IPS DF 6.9 (cell line): ENCODE data around the gene SCYGR5.

ENCODE experiments used
- DNase-seq: peaks from one replicate; pipeline ENCODE4 v3.0.0-alpha.2; 2013; ENCODE audit warnings: low read depth, low spot score
- H3K27ac ChIP-seq: one replicate; pipeline ENCODE4 v1.5.1; 2013; ENCODE audit warnings: low read length, control low read depth
- H3K27me3 ChIP-seq: 2 replicates; pipeline ENCODE4 v1.6.1; 2013; ENCODE audit warnings: mild to moderate bottlenecking, low read length; ENCODE audit not compliant: control insufficient read depth, insufficient read depth
- H3K36me3 ChIP-seq: 2 replicates; pipeline ENCODE4 v1.6.1; 2013; ENCODE audit warnings: low read length; ENCODE audit not compliant: control insufficient read depth, insufficient read depth
- H3K4me1 ChIP-seq: 2 replicates; pipeline ENCODE4 v1.6.1; 2013; ENCODE audit warnings: low read length; ENCODE audit not compliant: control insufficient read depth, insufficient read depth
- H3K4me3 ChIP-seq: 2 replicates; pipeline ENCODE4 v1.5.1; 2013; ENCODE audit warnings: mild to moderate bottlenecking, low read length
- H3K9me3 ChIP-seq: 2 replicates; pipeline ENCODE4 v1.6.1; 2013; ENCODE audit warnings: low read length, inconsistent platforms; ENCODE audit not compliant: control insufficient read depth, insufficient read depth
- WGBS: extraction: QIAGEN DNeasy Blood & Tissue Kit; methylation state at CpG from one replicate; pipeline ENCODE4 v1.1.7; 2013; ENCODE audit warnings: mixed read lengths, missing lambda C conversion rate; ENCODE audit not compliant: insufficient read length, insufficient coverage; 5-methylcytosine and 5-hydroxymethylcytosine counted together

The SCYGR5 gene

DNA sequence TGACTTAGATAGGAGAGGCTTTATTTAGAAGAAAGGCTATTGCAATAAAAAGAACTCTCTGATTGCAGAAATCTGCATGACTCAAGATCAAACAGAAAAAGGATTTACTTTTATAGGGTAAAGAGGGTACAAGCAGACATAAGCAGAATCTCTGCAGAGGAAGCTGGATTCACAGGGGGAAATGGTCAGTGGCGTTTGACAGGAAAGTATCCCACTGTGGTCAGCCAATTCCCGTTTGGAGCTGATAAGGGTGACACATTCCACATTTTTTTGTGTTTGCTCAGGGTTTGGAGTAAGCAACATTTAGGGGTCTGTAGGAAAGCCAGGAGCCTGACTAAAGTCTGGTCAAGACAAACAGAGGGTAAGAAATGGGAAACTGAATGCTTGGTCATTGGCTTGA is 23.9 kb upstream of the SCYGR5 start:
- H3K4me1 ChIP-seq, result peaks cover 1% of the 10 kb centered on the region; the same call in 1 of the 2 replicates
- no peaks in the 10 kb centered on the region for H3K9me3 ChIP-seq
- no peaks in the 10 kb centered on the region for H3K36me3 ChIP-seq
- H3K27ac ChIP-seq, result no peak overlapping the region
- H3K4me3 ChIP-seq, result no peak overlapping the region
- no peak for DNase-seq
- no CpG with 5 or more reads among the region's 2 CpGs for WGBS
- no peaks in the 10 kb centered on the region for H3K27me3 ChIP-seq

GRCh38 chr2:227643990-227644551 is 22.5 kb upstream of the SCYGR5 start:
- H3K27me3 ChIP-seq, result no peaks in the 10 kb centered on the region
- H3K4me3 ChIP-seq, result no peak overlapping the region
- H3K4me1 ChIP-seq, result peaks cover 1% of the 10 kb centered on the region; the same call in 1 of the 2 replicates
- no peak overlapping the region for H3K27ac ChIP-seq
- no peak for DNase-seq
- no peaks in the 10 kb centered on the region for H3K9me3 ChIP-seq
- WGBS, result no CpG with 5 or more reads among the region's 5 CpGs
- no peaks in the 10 kb centered on the region for H3K36me3 ChIP-seq

- H3K27ac ChIP-seq, result no peak overlapping the region
- no peak for DNase-seq
- no peaks in the 10 kb centered on the region for H3K36me3 ChIP-seq
- H3K9me3 ChIP-seq, result no peaks in the 10 kb centered on the region
- no peaks in the 10 kb centered on the region for H3K27me3 ChIP-seq
- no peaks in the 10 kb centered on the region for H3K4me1 ChIP-seq
- no CpG with 5 or more reads among the region's 4 CpGs for WGBS
- no peak overlapping the region for H3K4me3 ChIP-seq
Observed at GRCh38 chr2:227653419-227653818, 13.2 kb upstream of the SCYGR5 start.

DNA sequence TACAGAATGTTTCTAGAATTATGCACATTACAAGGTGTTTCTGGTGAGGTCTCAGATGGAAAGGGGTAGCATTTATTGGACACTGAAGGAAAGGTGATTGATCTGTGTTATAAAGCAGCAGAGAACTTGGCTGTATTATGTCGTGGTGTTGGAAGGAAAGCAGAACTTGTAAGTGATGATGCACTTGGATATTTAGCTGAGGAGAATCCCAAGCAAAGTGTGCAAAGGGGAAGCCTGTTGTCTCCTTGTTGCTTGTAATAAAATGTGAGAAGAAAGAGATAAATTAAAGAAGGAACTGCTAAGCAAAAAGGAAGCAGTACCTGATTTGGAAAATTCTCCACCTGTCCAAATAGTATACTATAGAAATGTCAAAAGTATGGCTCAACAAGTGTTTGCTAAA is 12.2 kb upstream of the SCYGR5 start:
- H3K36me3 ChIP-seq, result no peaks in the 10 kb centered on the region
- no peaks in the 10 kb centered on the region for H3K4me1 ChIP-seq
- DNase-seq, result no peak
- no peak overlapping the region for H3K27ac ChIP-seq
- H3K9me3 ChIP-seq, result no peaks in the 10 kb centered on the region
- H3K27me3 ChIP-seq, result no peaks in the 10 kb centered on the region
- WGBS, result 100% methylated on average over 1 of the region's 1 CpG
- no peak overlapping the region for H3K4me3 ChIP-seq

GRCh38 chr2:227655454-227655853 is 11.2 kb upstream of the SCYGR5 start:
- no peak for DNase-seq
- no CpG with 5 or more reads among the region's 1 CpG for WGBS

DNA sequence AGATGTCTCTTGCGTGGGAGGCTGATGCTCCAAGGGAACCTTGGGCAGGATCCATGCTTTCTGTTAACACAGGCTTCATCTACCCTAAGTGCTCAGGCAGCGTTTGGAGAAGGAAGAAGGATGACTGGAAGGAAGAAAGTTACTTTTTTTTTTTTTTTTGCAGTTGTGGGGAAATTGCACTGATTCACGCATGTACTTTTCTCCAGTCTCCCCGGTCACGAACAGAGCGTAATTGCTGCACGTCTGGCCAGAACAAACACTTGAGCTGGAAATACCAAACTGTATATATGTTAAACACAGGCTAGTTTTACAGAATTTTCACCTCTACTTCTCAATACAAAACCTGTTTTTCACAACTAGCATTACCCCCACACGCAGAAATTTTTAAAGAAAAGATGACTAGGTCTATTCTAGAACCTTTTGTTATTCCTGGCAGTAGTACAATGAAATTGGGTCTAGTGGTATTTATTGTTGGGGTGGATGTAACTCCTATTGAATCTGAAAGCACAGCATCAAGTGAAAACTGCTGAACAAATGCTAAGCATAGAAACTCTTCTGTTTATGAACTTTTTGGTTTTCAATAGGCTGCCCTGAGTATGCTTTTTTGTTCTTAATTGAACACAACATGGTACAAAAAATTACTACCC is 9.3 kb upstream of the SCYGR5 start:
- H3K4me1 ChIP-seq, result no peaks in the 10 kb centered on the region; the same call in 1 of the 2 replicates
- DNase-seq, result no peak
- no peaks in the 10 kb centered on the region for H3K9me3 ChIP-seq
- no peak overlapping the region for H3K4me3 ChIP-seq
- H3K36me3 ChIP-seq, result no peaks in the 10 kb centered on the region
- no peaks in the 10 kb centered on the region for H3K27me3 ChIP-seq
- no CpG with 5 or more reads among the region's 8 CpGs for WGBS
- no peak overlapping the region for H3K27ac ChIP-seq

More at GRCh38 chr2:227655454-227655853, 11.2 kb upstream of the SCYGR5 start:
- no peaks in the 10 kb centered on the region for H3K9me3 ChIP-seq
- H3K27ac ChIP-seq, result no peak overlapping the region
- H3K36me3 ChIP-seq, result no peaks in the 10 kb centered on the region
- no peak overlapping the region for H3K4me3 ChIP-seq
- no peaks in the 10 kb centered on the region for H3K4me1 ChIP-seq
- no peaks in the 10 kb centered on the region for H3K27me3 ChIP-seq

DNA sequence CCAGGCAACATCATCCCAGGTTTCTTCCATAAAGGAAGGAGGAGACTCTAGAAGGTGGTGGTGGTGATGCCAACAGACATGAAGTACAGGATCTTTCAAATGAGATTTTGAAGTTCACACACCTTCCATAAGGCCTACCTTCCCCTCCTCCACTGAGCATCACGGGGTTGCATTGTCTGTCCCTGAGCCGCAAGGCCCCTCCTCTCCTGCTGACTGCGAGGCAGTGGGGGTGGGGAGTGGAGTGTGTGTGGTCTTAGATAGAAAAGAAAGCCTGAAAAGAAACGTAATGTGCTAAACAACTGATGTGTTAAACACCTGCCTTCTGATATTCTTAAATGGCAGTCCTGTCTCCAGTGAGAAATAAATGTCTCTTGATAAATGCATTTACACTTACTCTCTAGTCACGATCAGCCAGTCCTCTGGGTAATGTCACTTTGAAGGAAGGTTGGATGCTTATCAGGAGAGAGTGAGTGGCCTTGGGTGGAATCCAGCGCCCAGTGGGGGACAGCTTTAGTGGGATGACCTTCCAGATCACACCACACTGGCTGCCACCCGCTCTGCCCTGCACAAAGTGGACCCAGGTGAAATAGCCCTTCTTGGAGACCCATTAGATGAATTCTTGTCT is 5.5 kb upstream of the SCYGR5 start:
- DNase-seq, result peak; percentile 25
- Histone ChIP-seq H3K4me1 (no peaks in the 10 kb centered on the region; the same call in 1 of the 2 replicates), H3K36me3 (no peaks in the 10 kb centered on the region), H3K4me3 (no peak overlapping the region), H3K27me3 (0 out of 2 replicates have a peak, but pooled peaks cover 1% of the 10 kb centered on the region), H3K27ac (no peak overlapping the region), H3K9me3 (no peaks in the 10 kb centered on the region)
- WGBS, result no CpG with 5 or more reads among the region's 7 CpGs

DNA sequence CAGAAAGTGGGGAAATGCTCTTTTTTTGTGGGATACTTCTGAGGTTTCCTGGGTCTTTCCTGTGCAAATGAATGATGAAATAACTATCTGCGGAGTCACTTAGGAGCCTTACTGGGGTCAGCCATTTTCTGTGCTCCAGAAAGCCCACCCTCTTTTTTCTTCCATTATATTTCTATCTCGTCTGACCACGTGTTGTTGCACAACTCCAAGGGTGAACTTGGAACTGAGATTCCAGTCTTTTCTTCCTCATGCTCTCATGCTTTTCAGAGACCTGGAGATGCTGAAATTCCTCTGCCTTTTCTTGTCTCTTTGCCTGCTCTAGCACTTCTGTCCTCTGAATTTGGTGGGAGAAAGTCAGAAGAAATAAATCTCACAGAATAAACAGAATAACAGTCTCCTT is 4.8 kb upstream of the SCYGR5 start:
- no CpG with 5 or more reads among the region's 3 CpGs for WGBS
- Histone ChIP-seq H3K27ac (no peak overlapping the region), H3K36me3 (no peaks in the 10 kb centered on the region), H3K27me3 (0 out of 2 replicates have a peak, but pooled peaks cover 1% of the 10 kb centered on the region), H3K4me1 (no peaks in the 10 kb centered on the region; the same call in 1 of the 2 replicates), H3K9me3 (no peaks in the 10 kb centered on the region), H3K4me3 (no peak overlapping the region)
- DNase-seq, result no peak

- Histone ChIP-seq H3K4me1 (no peaks in the 10 kb centered on the region; the same call in 1 of the 2 replicates), H3K27me3 (0 out of 2 replicates have a peak, but pooled peaks cover 1% of the 10 kb centered on the region), H3K27ac (no peak overlapping the region), H3K4me3 (no peak overlapping the region), H3K9me3 (no peaks in the 10 kb centered on the region), H3K36me3 (no peaks in the 10 kb centered on the region)
- WGBS, result no CpG with 5 or more reads among the region's 6 CpGs
- no peak for DNase-seq
Observed at GRCh38 chr2:227665189-227665940, 1.2 kb upstream of the SCYGR5 start.

- Histone ChIP-seq H3K27ac (no peak overlapping the region), H3K4me3 (no peak overlapping the region), H3K9me3 (no peaks in the 10 kb centered on the region), H3K36me3 (no peaks in the 10 kb centered on the region), H3K27me3 (no peaks in the 10 kb centered on the region), H3K4me1 (no peaks in the 10 kb centered on the region; the same call in 1 of the 2 replicates)
- no peak for DNase-seq
- no CpG with 5 or more reads among the region's 3 CpGs for WGBS
Observed at GRCh38 chr2:227671170-227671905, 4.7 kb downstream of the SCYGR5 start.
